H9 (cell line): ENCODE data around the gene NEURL2. TPM values are rescaled to one million over a fixed set of nuclear protein-coding genes. Genes with fewer than 3 reads are reported as not detected.

ENCODE experiments used
- DNase-seq: peaks from one replicate; pipeline ENCODE4 v3.0.0-alpha.2; 2017
- H2AFZ ChIP-seq: one replicate; pipeline ENCODE4 v1.6.1; 2013; ENCODE audit warnings: mild to moderate bottlenecking, low read length, control low read depth, moderate library complexity
- H2AK5ac ChIP-seq: 2 replicates; pipeline ENCODE4 v1.6.1; 2013; ENCODE audit warnings: low read length, control low read depth, mixed read lengths; ENCODE audit not compliant: insufficient read length
- H2BK120ac ChIP-seq: one replicate; pipeline ENCODE4 v1.6.1; 2013; ENCODE audit warnings: low read depth, mild to moderate bottlenecking, low read length, control low read depth, inconsistent platforms; ENCODE audit not compliant: poor library complexity, severe bottlenecking
- H2BK12ac ChIP-seq: 2 replicates; pipeline ENCODE4 v1.6.1; 2013; ENCODE audit warnings: low read length, control low read depth, mixed read lengths, low read depth; ENCODE audit not compliant: insufficient read length
- H2BK15ac ChIP-seq: 2 replicates; pipeline ENCODE4 v1.6.1; 2013; ENCODE audit warnings: low read depth, low read length, control low read depth
- H2BK20ac ChIP-seq: one replicate; pipeline ENCODE4 v1.6.1; 2013; ENCODE audit warnings: low read depth, mild to moderate bottlenecking, low read length, control low read depth, inconsistent platforms; ENCODE audit not compliant: poor library complexity, severe bottlenecking
- H2BK5ac ChIP-seq: 2 replicates; pipeline ENCODE4 v1.6.1; 2013; ENCODE audit warnings: low read length, control low read depth, mixed read lengths; ENCODE audit not compliant: insufficient read length
- H3K14ac ChIP-seq: 2 replicates; pipeline ENCODE4 v1.6.1; 2013; ENCODE audit warnings: low read length, control low read depth; ENCODE audit not compliant: insufficient read depth
- H3K18ac ChIP-seq: 2 replicates; pipeline ENCODE4 v1.6.1; 2013; ENCODE audit warnings: low read depth, mild to moderate bottlenecking, mixed read lengths, low read length, control low read depth; ENCODE audit not compliant: insufficient read length
- H3K23ac ChIP-seq: 2 replicates; pipeline ENCODE4 v1.6.1; 2013; ENCODE audit warnings: low read length, control low read depth, mixed read lengths, low read depth; ENCODE audit not compliant: insufficient read length
- H3K23me2 ChIP-seq: 2 replicates; pipeline ENCODE4 v1.6.1; 2013; ENCODE audit warnings: low read depth, mild to moderate bottlenecking, mixed read lengths, low read length, control low read depth; ENCODE audit not compliant: insufficient read length, poor library complexity, severe bottlenecking
- H3K27ac ChIP-seq: 2 replicates; pipeline ENCODE4 v1.5.1; 2013; ENCODE audit warnings: low read length, control low read depth, mixed read lengths, low read depth; ENCODE audit not compliant: insufficient read length
- H3K27me3 ChIP-seq: 2 replicates; pipeline ENCODE4 v1.6.1; 2013; ENCODE audit warnings: low read length, control low read depth, inconsistent platforms; ENCODE audit not compliant: insufficient read depth
- H3K4ac ChIP-seq: 2 replicates; pipeline ENCODE4 v1.6.1; 2013; ENCODE audit warnings: low read depth, mild to moderate bottlenecking, control low read depth, inconsistent platforms, low read length, moderate library complexity
- H3K4me1 ChIP-seq: 2 replicates; pipeline ENCODE4 v1.6.1; 2013; ENCODE audit warnings: low read length, control low read depth, inconsistent platforms; ENCODE audit not compliant: insufficient read depth
- H3K4me2 ChIP-seq: 2 replicates; pipeline ENCODE4 v1.6.1; 2013; ENCODE audit warnings: low read length, control low read depth, mixed read lengths; ENCODE audit not compliant: insufficient read length, insufficient read depth
- H3K56ac ChIP-seq: 2 replicates; pipeline ENCODE4 v1.6.1; 2013; ENCODE audit warnings: low read depth, mild to moderate bottlenecking, mixed read lengths, low read length, control low read depth; ENCODE audit not compliant: insufficient read length
- H3K79me1 ChIP-seq: 2 replicates; pipeline ENCODE4 v1.6.1; 2013; ENCODE audit warnings: low read depth, mild to moderate bottlenecking, moderate library complexity, low read length, control low read depth, inconsistent platforms; ENCODE audit not compliant: insufficient read depth, poor library complexity, severe bottlenecking
- H3K79me2 ChIP-seq: 2 replicates; pipeline ENCODE4 v1.6.1; 2013; ENCODE audit warnings: low read length, control low read depth, inconsistent platforms; ENCODE audit not compliant: insufficient read depth
- H3K9ac ChIP-seq: 2 replicates; pipeline ENCODE4 v1.6.1; 2013; ENCODE audit warnings: low read length, control low read depth, mixed read lengths; ENCODE audit not compliant: insufficient read length; ENCODE audit errors: extremely low read depth
- H3K9me3 ChIP-seq: one replicate; pipeline ENCODE4 v1.6.1; 2013; ENCODE audit warnings: low read depth, low read length, inconsistent platforms; ENCODE audit not compliant: control insufficient read depth
- H3T11ph ChIP-seq: one replicate; pipeline ENCODE4 v1.6.1; 2013; ENCODE audit warnings: mild to moderate bottlenecking, low read length, control low read depth, inconsistent platforms
- H4K20me1 ChIP-seq: one replicate; pipeline ENCODE4 v1.6.1; 2013; ENCODE audit not compliant: control insufficient read depth, insufficient read length, insufficient read depth
- H4K5ac ChIP-seq: 2 replicates; pipeline ENCODE4 v1.6.1; 2013; ENCODE audit warnings: low read depth, mild to moderate bottlenecking, mixed read lengths, low read length, control low read depth; ENCODE audit not compliant: insufficient read length
- H4K8ac ChIP-seq: replicated peaks from 2 replicates; pipeline ENCODE4 v1.6.1; 2013; ENCODE audit warnings: low read length, control low read depth, mixed read lengths, low read depth; ENCODE audit not compliant: insufficient read length
- H4K91ac ChIP-seq: 2 replicates; pipeline ENCODE4 v1.6.1; 2013; ENCODE audit warnings: low read depth, mild to moderate bottlenecking, moderate library complexity, mixed read lengths, low read length, control low read depth; ENCODE audit not compliant: insufficient read length
- H3K27ac Mint-ChIP-seq, 3 experiments: 2 replicates in 2 of 3; 3 replicates in 1 of 3; pipeline ENCODE4 v1.8.0; 2020 to 2021; ENCODE audit warnings: mixed read lengths in 3 of 3, mild to moderate bottlenecking in 1 of 3, moderate library complexity in 1 of 3
- H3K27me3 Mint-ChIP-seq: 2 replicates; pipeline ENCODE4 v1.8.0; 2021; ENCODE audit warnings: low read depth, mild to moderate bottlenecking, moderate library complexity, mixed read lengths
- H3K36me3 Mint-ChIP-seq, 3 experiments: 2 replicates in 2 of 3; 3 replicates in 1 of 3; pipeline ENCODE4 v1.8.0; 2020 to 2021; ENCODE audit warnings: low read depth in 3 of 3, mixed read lengths in 3 of 3; ENCODE audit not compliant: insufficient read depth in 1 of 3
- H3K4me1 Mint-ChIP-seq, 2 experiments: 2 replicates each; pipeline ENCODE4 v1.8.0; 2020; ENCODE audit warnings: mixed read lengths in 2 of 2
- H3K4me3 Mint-ChIP-seq, 2 experiments: 2 replicates in 1 of 2; 3 replicates in 1 of 2; pipeline ENCODE4 v1.8.0; 2020 to 2021; ENCODE audit warnings: mild to moderate bottlenecking in 2 of 2, mixed read lengths in 2 of 2, moderate library complexity in 1 of 2
- H3K9me3 Mint-ChIP-seq, 2 experiments: 2 replicates in 1 of 2; 3 replicates in 1 of 2; pipeline ENCODE4 v1.8.0; 2020; ENCODE audit warnings: mild to moderate bottlenecking in 2 of 2, mixed read lengths in 2 of 2, moderate library complexity in 1 of 2
- CTCF ChIP-seq: fragments of 200-600 bp; sonication (generic); conservative IDR thresholded peaks from 3 replicates; pipeline ENCODE4 v1.8.0; 2021; ENCODE audit warnings: antibody characterized with exemption, mild to moderate bottlenecking
- WGBS: extraction: QIAGEN DNeasy Blood & Tissue Kit; methylation state at CpG from one replicate; pipeline ENCODE4 v1.1.7; 2013; ENCODE audit warnings: missing lambda C conversion rate, low lambda C conversion rate, mixed read lengths; ENCODE audit not compliant: insufficient read length; ENCODE audit errors: extremely low coverage; 5-methylcytosine and 5-hydroxymethylcytosine counted together
- total RNA-seq: library from RNA; stranded (reverse); gene quantifications from 2 replicates; pipeline ENCODE4 v1.2.1, GENCODE V29; 2021

NEURL2 gene
- total RNA-seq, 1 experiment from 2014 or later: 5.4 TPM

- H3K79me1 ChIP-seq: no peaks in the 10 kb centered on the region
- H4K20me1 ChIP-seq: no peaks in the 10 kb centered on the region
- no peak overlapping the region for H2BK12ac ChIP-seq
- no peak overlapping the region for H3K56ac ChIP-seq
- no peaks in the 10 kb centered on the region for H3K4me1 ChIP-seq
- Mint-ChIP-seq H3K27me3 (no peaks in the 10 kb centered on the region), H3K36me3 (peaks cover 5 to 64% (median 48%) of the 10 kb centered on the region in 3 experiments), H3K4me3 (no peak overlapping the region), H3K9me3 (no peaks in the 10 kb centered on the region), H3K27ac (no peak overlapping the region; a peak in 1 of 7 replicates), H3K4me1 (no peaks in the 10 kb centered on the region; a peak in 1 of 4 replicates)
- H3K27ac ChIP-seq: no peak overlapping the region
- DNase-seq: no peak
- no peaks in the 10 kb centered on the region for H3K27me3 ChIP-seq
- no peak overlapping the region for H3K18ac ChIP-seq
- no peak overlapping the region for H4K8ac ChIP-seq
- no CpG with 5 or more reads among the region's 10 CpGs for WGBS
- no peak overlapping the region for H2BK120ac ChIP-seq
- H3K79me2 ChIP-seq: no peaks in the 10 kb centered on the region
- H2AFZ ChIP-seq: no peak overlapping the region
- H4K91ac ChIP-seq: no peak overlapping the region
- TF ChIP-seq CTCF: no peak
- H3K9ac ChIP-seq: no peak overlapping the region
- no peak overlapping the region for H3K4ac ChIP-seq
- no peaks in the 10 kb centered on the region for H3K9me3 ChIP-seq
- no peak overlapping the region for H3K23ac ChIP-seq
- no peak overlapping the region for H4K5ac ChIP-seq
- H3K23me2 ChIP-seq: peaks cover 3% of the 10 kb centered on the region
- H3K14ac ChIP-seq: no peak overlapping the region
- no peak overlapping the region for H2BK15ac ChIP-seq
- H2AK5ac ChIP-seq: no peak overlapping the region
- no peak overlapping the region for H3K4me2 ChIP-seq
- no peak overlapping the region for H3T11ph ChIP-seq
- no peak overlapping the region for H2BK20ac ChIP-seq
- H2BK5ac ChIP-seq: no peak overlapping the region
These were observed 49.4 kb downstream of the NEURL2 start for GRCh38 chr20:45841407-45842129.
